HG02870 (cell line): ENCODE data around the gene MEAF6.

ENCODE experiments used
- ATAC-seq: cut with Tn5 transposase; IDR thresholded peaks from one replicate; pipeline ENCODE4 v1.9.1; 2021; ENCODE audit warnings: mild to moderate bottlenecking, moderate library complexity; ENCODE audit not compliant: unreplicated experiment

MEAF6 gene

GRCh38 chr1:37474697-37475379, 39.7 kb downstream of the MEAF6 start:
- no peak for ATAC-seq

GRCh38 chr1:37474046-37474696, 40.4 kb downstream of the MEAF6 start, which contains the start of gene ZC3H12A:
ZC3H12A (plus strand) TSS chr1:37474580; CDS start chr1:37475497, 917 bp downstream.
- ATAC-seq: peak; percentile 51

- ATAC-seq: no peak
These were observed 41.0 kb downstream of the MEAF6 start for GRCh38 chr1:37473431-37474045.

- ATAC-seq: no peak
These were observed 41.6 kb downstream of the MEAF6 start for GRCh38 chr1:37472994-37473393.

GRCh38 chr1:37472281-37472680, 42.3 kb downstream of the MEAF6 start:
- ATAC-seq: no peak

- ATAC-seq: no peak
These were observed 43.0 kb downstream of the MEAF6 start for GRCh38 chr1:37471345-37472231.

- no peak for ATAC-seq
These were observed 45.2 kb downstream of the MEAF6 start for GRCh38 chr1:37469386-37469785.

GRCh38 chr1:37468037-37468436, 46.5 kb downstream of the MEAF6 start:
- no peak for ATAC-seq

GRCh38 chr1:37465593-37466517, 48.7 kb downstream of the MEAF6 start:
- no peak for ATAC-seq

GRCh38 chr1:37464443-37464842, 50.1 kb downstream of the MEAF6 start:
- ATAC-seq: no peak

GRCh38 chr1:37461698-37462436, 52.7 kb downstream of the MEAF6 start:
- ATAC-seq: no peak

- no peak for ATAC-seq
These were observed 56.0 kb downstream of the MEAF6 start for GRCh38 chr1:37458551-37458950.

- no peak for ATAC-seq
These were observed 58.0 kb downstream of the MEAF6 start for GRCh38 chr1:37456614-37457013.

- ATAC-seq: no peak
These were observed 59.0 kb downstream of the MEAF6 start for GRCh38 chr1:37455516-37455915.

GRCh38 chr1:37453647-37454046, 60.9 kb downstream of the MEAF6 start:
- no peak for ATAC-seq

- no peak for ATAC-seq
These were observed 62.1 kb downstream of the MEAF6 start for GRCh38 chr1:37452416-37452815.

GRCh38 chr1:37449936-37450335, 64.6 kb downstream of the MEAF6 start:
- ATAC-seq: no peak

- ATAC-seq: no peak
These were observed 65.7 kb downstream of the MEAF6 start for GRCh38 chr1:37448691-37449417.

GRCh38 chr1:37448185-37448584, 66.4 kb downstream of the MEAF6 start:
- ATAC-seq: no peak
